HL-60 (cell line): ENCODE data around the gene PTPRT.

Experiments
- GABPA ChIP-seq: IDR thresholded peaks from 2 replicates; pipeline ENCODE4 v1.6.1; 2012; ENCODE audit warnings: low read depth
- POLR2AphosphoS5 ChIP-seq: IDR thresholded peaks from 2 replicates; pipeline ENCODE4 v1.6.1; 2012; ENCODE audit warnings: low read depth
- SPI1 ChIP-seq: IDR thresholded peaks from 2 replicates; pipeline ENCODE4 v1.6.1; 2012; ENCODE audit warnings: low read depth, mild to moderate bottlenecking, borderline replicate concordance
- TF ChIP-seq, protein P1 (sequence below): IDR thresholded peaks from one replicate; pipeline ENCODE4 v1.5.1; 2011; ENCODE audit warnings: low read length, control low read depth, inconsistent platforms; ENCODE audit not compliant: insufficient read depth
- TF ChIP-seq, protein P2 (sequence below): IDR thresholded peaks from 2 replicates; pipeline ENCODE4 v1.6.1; 2012; ENCODE audit warnings: low read depth; ENCODE audit not compliant: insufficient replicate concordance

DNA sequence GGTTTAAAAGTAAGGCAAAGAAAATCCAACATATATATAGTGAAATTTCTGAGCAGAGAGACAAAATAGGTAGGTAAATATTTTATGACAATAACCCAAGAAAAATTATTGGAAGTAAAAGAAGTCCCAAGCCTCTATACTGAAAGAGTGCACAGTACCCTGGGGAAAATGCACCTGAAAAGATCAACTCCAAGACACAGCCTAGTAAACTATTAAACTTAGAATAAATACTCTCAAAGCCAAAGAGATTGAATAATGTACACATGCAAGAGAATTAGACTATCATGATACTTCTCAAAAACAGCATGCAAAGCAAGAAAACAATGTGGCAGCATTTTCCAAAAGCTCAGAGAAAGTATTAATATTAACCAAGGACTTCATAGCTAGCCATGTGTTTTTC is 894.7 kb downstream of the PTPRT start:
- TF ChIP-seq, protein P1, sequence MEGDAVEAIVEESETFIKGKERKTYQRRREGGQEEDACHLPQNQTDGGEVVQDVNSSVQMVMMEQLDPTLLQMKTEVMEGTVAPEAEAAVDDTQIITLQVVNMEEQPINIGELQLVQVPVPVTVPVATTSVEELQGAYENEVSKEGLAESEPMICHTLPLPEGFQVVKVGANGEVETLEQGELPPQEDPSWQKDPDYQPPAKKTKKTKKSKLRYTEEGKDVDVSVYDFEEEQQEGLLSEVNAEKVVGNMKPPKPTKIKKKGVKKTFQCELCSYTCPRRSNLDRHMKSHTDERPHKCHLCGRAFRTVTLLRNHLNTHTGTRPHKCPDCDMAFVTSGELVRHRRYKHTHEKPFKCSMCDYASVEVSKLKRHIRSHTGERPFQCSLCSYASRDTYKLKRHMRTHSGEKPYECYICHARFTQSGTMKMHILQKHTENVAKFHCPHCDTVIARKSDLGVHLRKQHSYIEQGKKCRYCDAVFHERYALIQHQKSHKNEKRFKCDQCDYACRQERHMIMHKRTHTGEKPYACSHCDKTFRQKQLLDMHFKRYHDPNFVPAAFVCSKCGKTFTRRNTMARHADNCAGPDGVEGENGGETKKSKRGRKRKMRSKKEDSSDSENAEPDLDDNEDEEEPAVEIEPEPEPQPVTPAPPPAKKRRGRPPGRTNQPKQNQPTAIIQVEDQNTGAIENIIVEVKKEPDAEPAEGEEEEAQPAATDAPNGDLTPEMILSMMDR: no peak
- TF ChIP-seq POLR2AphosphoS5 (no peak), SPI1 (no peak), GABPA (no peak)
- TF ChIP-seq, protein P2, sequence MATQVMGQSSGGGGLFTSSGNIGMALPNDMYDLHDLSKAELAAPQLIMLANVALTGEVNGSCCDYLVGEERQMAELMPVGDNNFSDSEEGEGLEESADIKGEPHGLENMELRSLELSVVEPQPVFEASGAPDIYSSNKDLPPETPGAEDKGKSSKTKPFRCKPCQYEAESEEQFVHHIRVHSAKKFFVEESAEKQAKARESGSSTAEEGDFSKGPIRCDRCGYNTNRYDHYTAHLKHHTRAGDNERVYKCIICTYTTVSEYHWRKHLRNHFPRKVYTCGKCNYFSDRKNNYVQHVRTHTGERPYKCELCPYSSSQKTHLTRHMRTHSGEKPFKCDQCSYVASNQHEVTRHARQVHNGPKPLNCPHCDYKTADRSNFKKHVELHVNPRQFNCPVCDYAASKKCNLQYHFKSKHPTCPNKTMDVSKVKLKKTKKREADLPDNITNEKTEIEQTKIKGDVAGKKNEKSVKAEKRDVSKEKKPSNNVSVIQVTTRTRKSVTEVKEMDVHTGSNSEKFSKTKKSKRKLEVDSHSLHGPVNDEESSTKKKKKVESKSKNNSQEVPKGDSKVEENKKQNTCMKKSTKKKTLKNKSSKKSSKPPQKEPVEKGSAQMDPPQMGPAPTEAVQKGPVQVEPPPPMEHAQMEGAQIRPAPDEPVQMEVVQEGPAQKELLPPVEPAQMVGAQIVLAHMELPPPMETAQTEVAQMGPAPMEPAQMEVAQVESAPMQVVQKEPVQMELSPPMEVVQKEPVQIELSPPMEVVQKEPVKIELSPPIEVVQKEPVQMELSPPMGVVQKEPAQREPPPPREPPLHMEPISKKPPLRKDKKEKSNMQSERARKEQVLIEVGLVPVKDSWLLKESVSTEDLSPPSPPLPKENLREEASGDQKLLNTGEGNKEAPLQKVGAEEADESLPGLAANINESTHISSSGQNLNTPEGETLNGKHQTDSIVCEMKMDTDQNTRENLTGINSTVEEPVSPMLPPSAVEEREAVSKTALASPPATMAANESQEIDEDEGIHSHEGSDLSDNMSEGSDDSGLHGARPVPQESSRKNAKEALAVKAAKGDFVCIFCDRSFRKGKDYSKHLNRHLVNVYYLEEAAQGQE: no peak
